Activated CD4-positive, alpha-beta T cell treated with anti-CD3 and anti-CD28 coated beads, Interleukin-10, Interleukin-2, amounts not matched to agents 100 ng/mL and 50 ng/mL, durations not matched to agents 16 hours and 8 hours (primary cell): Measurements from ENCODE around the gene GALM.
A peak's percentile ranks its signal among the peaks of the same experiment; 100 is the strongest.
"Not testable (repeated sequence)": the region's sequence is repeated elsewhere in the genome, so short reads cannot be mapped to it uniquely, and the experiment has no call there.

Experiments used
- DNase-seq: peaks from one replicate; pipeline ENCODE4 v3.0.0-alpha.2; 2020

GALM gene

GRCh38 chr2:38650012-38650411, 15.9 kb upstream of the GALM start:
- no peak for DNase-seq

DNA sequence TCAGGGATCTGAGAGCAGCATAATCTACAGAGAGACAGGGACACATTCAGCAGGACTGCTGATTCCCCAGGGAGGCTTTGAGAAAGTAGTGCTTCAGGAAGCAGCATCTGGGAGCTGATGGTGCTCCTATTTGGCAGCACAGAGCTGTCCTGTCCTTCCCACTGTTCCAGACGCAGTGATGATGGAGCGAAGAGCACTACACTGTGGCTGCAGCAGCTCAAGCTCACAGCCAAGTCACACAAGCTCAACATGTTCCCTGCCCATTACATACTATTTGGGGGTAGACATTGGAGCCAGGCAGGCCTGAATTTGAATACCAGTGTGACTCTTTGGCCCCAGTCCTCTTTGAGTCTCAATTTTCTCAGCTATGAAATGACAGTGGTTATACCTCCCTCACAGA, 15.2 kb upstream of the GALM start:
- no peak for DNase-seq

- DNase-seq: peak; percentile 64
Measured at GRCh38 chr2:38652431-38653273, 13.3 kb upstream of the GALM start.

DNA sequence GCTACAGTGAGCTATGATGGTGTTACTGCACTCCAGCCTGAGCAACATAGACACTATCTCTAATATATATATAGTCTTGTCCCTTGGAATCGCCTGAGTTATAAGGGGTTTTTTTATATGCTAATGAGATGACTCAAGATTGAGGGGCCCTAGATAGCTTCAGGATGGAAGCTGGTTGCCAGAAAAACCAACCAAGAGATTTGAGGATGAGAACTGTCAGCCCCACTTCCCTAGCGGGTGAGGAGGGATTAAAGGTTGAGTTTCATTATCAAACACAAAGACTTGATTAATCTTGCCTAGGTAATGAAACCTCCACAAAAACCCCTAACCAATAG, 12.6 kb upstream of the GALM start:
- no peak for DNase-seq

GRCh38 chr2:38653715-38654527, 12.0 kb upstream of the GALM start:
- peak; percentile 92 for DNase-seq

DNA sequence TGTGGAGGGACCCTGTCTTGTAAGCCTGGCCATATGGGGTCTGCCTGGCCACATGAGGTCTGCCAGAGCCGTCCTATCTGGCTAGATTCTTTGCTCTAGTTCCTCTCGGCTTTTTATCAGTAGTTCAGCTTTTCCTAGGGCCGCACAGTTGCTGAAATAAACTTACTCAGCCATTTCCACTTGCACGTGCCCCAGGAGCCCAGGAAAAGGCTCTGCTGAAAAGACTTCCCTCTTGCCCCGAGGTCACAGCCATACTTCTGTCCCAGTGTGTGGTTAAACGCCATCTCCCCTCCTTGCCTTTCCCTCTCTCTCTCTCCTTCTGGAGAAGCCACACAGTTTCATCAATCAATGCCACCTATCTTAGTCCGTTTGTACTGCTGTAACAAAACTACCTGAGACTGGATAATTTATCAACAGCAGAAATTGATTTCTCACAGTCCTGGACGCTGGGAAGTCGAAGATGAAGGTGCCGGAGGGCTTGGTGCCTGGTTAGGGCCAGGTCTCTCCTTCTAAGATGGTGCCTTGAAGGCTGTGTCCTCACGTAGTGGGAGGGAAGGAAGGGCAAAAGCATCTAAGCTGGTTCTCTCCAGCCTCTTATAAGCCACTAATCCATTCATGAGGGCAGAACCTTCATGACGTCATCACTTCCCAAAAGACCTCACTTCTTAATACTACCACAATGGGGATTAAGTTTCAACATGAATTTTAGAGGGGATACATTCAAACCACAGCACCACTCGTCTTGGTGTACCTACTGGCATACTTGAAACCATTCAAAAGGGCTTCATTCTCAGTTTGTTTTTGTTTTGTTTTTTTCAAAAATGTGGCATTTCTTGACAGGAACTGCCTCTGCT, 11.2 kb upstream of the GALM start:
- DNase-seq: peak; percentile 47

GRCh38 chr2:38655441-38655840, 10.5 kb upstream of the GALM start:
- DNase-seq: no peak

DNA sequence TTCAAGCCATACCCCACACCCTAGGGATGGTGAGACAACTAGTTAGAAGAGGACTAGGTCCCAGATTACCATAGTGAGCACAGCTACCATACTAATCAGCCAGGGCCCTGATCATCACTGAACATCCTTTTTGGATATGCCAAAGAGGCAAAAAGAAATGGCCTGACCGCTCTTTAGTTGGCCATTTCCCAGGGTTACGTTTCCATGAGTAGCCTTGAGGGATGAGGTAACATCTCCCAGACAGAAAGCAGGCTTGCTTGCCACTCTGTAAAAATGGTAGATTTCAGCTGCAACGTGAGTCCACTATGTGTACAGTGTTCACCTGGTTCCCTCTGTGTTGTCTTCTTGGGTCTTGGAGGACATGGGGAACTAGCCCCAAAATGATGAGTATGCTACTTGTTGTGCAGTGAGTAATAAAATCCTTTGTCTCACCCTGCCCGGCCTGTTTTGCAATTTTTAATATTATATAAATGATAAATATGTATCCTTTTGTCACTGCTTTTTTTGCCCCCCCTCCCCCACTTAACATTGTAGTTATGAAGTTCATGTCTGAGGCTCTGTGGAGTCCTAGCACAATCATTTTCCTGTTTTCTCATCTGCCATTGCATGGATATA, 8.9 kb upstream of the GALM start:
- DNase-seq: no peak

DNA sequence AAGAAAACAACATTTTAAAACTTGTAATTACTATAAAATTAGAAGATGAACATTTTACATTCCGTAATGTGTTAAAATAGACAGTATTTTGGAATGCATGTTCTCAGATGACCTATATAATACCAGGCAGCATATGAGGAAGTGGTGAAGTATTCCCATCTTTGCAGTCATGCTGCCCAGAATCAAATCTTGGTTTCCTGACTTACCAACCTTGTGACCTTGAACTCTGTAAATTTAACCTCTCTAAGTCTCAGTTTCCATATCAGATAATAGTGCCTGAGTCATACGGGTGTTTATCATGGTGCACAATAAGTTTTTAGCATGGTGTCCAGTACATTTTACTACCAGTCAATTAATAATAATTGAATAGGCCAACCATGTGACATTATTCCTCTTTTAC, 7.3 kb upstream of the GALM start:
- peak; percentile 54 for DNase-seq

GRCh38 chr2:38659115-38659514, 6.8 kb upstream of the GALM start:
- DNase-seq: peak; percentile 65

DNA sequence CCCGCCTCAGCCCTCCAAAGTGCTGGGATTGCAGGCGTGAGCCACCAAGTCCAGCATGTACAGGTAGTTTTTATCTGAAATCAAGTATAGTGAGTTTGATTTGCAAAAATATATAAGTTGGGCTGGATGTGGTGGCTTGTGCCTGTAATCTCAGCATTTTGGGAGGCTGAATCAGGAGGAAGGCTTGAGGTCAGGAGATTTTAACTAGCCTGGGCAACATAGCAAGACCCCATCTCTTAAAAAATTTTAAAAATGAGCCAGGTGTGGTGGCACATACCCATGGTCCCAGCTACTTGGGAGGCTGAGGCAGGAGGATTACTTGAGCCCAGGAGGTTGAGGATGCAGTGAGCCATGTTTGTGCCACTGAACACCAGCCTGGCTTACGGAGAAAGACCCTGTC, 5.6 kb upstream of the GALM start:
- no peak for DNase-seq

GRCh38 chr2:38661306-38661705, 4.6 kb upstream of the GALM start:
- no peak for DNase-seq

- peak; percentile 56 for DNase-seq
Measured at GRCh38 chr2:38666556-38666910, 619 bp downstream of the GALM start.

- no peak for DNase-seq
Measured at GRCh38 chr2:38668092-38668491, 2.2 kb downstream of the GALM start.

DNA sequence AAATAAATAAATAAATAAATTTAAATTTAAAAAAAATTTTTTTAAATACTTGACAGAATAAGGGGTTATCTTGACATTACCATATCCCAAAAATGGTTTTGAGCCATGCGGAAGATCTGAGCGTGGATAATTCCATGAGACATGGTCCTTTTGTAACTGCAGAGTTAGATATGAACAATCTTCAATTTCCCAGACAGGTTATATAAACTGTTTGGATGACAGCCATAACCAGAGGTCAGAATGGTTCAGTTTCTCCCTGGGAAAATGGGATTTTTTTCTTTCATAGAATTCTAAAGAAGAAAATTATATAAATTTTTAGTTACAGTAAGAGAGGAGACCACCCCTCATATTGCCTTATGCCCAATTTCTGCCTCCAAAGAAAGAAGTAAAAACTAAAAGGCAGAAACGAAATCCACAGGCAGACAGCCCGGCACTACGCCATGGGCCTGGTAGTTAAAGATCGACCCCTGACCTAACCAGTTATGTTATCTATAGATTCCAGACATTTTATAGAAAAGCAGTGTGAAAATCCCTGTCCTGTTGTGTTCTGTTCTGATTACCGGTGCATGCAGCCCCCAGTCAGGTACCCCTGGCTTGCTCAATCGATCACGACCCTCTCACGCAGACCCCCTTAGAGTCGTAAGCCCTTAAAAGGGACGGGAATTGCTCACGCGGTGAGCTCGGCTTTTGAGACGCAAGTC, 3.0 kb downstream of the GALM start:
- DNase-seq: no peak

DNA sequence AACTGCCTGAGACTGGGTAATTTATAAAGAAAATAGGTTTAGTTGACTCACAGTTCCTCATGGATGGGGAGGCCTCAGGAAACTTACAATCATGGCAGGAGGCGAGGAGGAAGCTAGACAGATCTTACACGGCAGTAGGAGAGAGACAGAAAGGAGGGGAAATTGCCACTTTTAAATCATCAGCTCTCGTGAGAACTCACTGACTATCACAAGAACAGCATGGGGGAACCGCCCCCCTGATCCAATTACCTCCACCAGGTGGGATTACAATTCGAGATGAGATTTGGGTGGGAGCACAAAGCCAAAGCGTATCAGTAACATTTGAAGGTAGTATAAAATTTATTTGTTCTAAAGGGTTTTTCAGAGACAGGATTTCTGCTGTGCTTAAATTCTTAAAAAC, 5.4 kb downstream of the GALM start:
- no peak for DNase-seq

DNA sequence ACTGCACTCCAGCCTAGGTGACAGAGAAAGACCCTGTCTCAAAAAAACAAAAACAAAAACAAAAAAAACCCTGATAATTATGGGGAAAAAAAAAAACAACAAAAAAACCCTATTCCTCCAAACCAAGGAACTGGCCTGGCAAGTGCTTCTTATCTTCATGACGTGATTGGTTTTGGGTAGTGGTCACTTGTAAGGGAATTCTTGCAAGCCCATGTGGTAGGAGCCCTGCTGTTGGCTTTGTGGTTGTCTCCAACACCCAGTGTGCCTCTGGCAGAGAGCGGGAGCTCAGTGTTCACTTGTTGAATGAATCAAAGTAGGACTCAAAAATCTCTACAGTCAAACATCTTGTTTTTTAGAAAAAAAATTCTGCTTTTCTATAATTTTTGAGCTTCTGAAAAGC, 6.0 kb downstream of the GALM start:
- no peak for DNase-seq

- no peak for DNase-seq
Measured at GRCh38 chr2:38672445-38673391, 6.8 kb downstream of the GALM start.

DNA sequence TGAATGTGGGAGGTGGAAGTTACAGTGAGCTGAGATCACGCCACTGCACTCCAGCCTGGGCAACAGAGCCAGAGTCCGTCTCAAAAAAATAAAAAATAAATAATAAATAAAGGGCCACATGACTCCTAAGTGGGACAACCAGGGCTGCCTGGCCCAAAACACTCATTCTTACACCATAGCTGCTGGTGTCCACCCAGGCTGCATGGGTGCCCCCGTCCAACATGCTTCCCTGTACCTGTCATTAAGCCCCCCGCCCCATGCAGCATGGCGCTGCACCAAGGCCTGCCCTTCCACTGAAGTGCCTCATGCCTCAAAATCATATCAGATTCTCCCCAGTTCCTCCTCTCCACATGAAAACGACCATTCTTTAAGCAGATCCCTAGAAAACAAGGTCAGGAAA, 10.8 kb downstream of the GALM start:
- DNase-seq: no peak

DNA sequence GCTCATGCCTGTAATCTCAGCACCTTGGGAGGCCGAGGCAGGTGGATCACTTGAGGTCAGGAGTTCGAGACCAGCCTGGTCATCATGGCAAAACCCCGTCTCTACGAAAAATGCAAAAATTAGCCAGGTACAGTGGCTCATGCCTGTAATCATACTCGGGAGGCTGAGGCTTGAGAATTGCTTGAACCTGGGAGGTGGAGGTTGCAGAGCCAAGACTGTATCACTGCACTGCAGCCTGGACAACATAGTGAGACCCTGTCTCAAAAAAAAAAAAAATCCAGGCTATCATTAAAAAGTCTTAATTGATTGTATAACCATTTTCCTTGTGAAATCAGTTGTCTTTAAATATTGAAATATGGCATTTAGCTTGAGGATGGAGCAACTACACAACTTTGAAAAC, 15.0 kb downstream of the GALM start:
- DNase-seq: not testable (repeated sequence)

- peak; percentile 74 for DNase-seq
Measured at GRCh38 chr2:38682008-38682575, 16.2 kb downstream of the GALM start.
